Activated T-cell treated with anti-CD3 and anti-CD28 coated beads for 48 hours (primary cell): Measurements from ENCODE around the gene OR6A2.

Experiments used
- DNase-seq: peaks from one replicate; pipeline ENCODE4 v3.0.0-alpha.2; 2020; ENCODE audit warnings: low read depth

Gene OR6A2

GRCh38 chr11:6755953-6756347 lies 43.5 kb downstream of the OR6A2 start:
- no peak for DNase-seq

GRCh38 chr11:6755303-6755952 lies 44.1 kb downstream of the OR6A2 start:
- no peak for DNase-seq

- DNase-seq = no peak
Observed at GRCh38 chr11:6747097-6747668, 52.3 kb downstream of the OR6A2 start.

GRCh38 chr11:6746626-6747025 lies 52.9 kb downstream of the OR6A2 start:
- no peak for DNase-seq

- no peak for DNase-seq
Observed at GRCh38 chr11:6746086-6746618, 53.3 kb downstream of the OR6A2 start.

GRCh38 chr11:6745465-6746015 lies 53.9 kb downstream of the OR6A2 start:
- DNase-seq = no peak

GRCh38 chr11:6745018-6745417 lies 54.5 kb downstream of the OR6A2 start:
- DNase-seq = no peak

- DNase-seq = no peak
Observed at GRCh38 chr11:6742260-6742659, 57.2 kb downstream of the OR6A2 start.
